ENCODE results near the gene RGS10.

- TF ChIP-seq CTCF (IDR thresholded peaks at IDR 0.05; ENCODE audit: low read depth, low read length) (no peak), EZH2phosphoT487 (IDR thresholded peaks at IDR 0.05; ENCODE audit: low read depth) (no peak)
Measured at GRCh38 chr10:119473771-119474170, 68.7 kb downstream of the RGS10 start.
